Measurements from ENCODE around the gene HDLBP.

DNA sequence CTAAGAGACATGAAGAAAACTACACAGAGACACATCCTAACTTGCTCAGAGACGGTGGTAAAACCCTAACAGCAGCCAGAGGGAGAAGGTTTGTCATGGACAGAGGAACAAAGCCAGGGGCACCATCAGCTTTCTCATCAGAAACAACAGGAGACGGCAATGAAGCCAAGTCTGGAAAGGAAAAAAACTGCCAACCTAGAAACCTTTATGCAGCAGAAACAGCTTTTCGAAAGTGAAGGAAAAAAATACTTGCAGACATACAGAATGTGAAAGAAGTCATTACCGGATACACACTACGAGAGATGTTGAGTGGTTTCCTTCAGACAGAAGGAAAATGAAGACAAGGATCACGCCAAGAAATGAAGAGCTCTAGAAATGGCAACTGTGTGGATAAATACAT, 71.1 kb downstream of the HDLBP start:
- TF ChIP-seq, protein P1, sequence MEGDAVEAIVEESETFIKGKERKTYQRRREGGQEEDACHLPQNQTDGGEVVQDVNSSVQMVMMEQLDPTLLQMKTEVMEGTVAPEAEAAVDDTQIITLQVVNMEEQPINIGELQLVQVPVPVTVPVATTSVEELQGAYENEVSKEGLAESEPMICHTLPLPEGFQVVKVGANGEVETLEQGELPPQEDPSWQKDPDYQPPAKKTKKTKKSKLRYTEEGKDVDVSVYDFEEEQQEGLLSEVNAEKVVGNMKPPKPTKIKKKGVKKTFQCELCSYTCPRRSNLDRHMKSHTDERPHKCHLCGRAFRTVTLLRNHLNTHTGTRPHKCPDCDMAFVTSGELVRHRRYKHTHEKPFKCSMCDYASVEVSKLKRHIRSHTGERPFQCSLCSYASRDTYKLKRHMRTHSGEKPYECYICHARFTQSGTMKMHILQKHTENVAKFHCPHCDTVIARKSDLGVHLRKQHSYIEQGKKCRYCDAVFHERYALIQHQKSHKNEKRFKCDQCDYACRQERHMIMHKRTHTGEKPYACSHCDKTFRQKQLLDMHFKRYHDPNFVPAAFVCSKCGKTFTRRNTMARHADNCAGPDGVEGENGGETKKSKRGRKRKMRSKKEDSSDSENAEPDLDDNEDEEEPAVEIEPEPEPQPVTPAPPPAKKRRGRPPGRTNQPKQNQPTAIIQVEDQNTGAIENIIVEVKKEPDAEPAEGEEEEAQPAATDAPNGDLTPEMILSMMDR (IDR thresholded peaks at IDR 0.05; ENCODE audit: low read depth, low read length): no peak
- TF ChIP-seq POLR2A (IDR thresholded peaks at IDR 0.05; ENCODE audit: extremely low read depth, insufficient read length) (no peak), MYC (IDR thresholded peaks at IDR 0.05; ENCODE audit: low read depth, low read length) (no peak)
- TF ChIP-seq, protein P2, sequence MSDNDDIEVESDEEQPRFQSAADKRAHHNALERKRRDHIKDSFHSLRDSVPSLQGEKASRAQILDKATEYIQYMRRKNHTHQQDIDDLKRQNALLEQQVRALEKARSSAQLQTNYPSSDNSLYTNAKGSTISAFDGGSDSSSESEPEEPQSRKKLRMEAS (IDR thresholded peaks at IDR 0.05; ENCODE audit: low read depth, low read length): no peak

All from NB4 (cell line).